NCI-H128 (cell line): Measurements from ENCODE around the gene CACNA1E.

Source experiments
- DNase-seq: peaks from one replicate; lab custom pipeline; 2025; ENCODE audit not compliant: unreplicated experiment; lab: John Stamatoyannopoulos, UW

The CACNA1E gene

DNA sequence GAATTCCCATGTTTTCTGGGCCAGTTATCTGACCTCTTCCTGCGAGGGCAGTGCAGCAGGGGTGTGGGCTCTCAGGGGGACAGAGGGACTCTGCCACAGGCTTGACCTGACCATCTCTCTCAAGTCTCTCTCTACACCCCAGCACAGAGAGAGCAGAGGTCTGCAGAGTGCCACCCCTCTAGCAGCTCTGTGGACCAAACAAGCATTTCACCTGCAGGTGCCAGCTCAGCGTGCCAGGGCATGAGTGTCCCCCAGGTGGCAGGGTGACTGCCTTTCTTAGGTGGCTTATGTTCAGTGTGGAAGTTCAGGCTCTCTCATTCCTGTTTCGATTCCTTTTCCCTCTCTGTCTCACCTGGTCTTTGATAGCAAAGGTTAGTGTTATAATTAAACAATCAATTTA lies 191.3 kb downstream of the CACNA1E start:
- DNase-seq = no peak

DNA sequence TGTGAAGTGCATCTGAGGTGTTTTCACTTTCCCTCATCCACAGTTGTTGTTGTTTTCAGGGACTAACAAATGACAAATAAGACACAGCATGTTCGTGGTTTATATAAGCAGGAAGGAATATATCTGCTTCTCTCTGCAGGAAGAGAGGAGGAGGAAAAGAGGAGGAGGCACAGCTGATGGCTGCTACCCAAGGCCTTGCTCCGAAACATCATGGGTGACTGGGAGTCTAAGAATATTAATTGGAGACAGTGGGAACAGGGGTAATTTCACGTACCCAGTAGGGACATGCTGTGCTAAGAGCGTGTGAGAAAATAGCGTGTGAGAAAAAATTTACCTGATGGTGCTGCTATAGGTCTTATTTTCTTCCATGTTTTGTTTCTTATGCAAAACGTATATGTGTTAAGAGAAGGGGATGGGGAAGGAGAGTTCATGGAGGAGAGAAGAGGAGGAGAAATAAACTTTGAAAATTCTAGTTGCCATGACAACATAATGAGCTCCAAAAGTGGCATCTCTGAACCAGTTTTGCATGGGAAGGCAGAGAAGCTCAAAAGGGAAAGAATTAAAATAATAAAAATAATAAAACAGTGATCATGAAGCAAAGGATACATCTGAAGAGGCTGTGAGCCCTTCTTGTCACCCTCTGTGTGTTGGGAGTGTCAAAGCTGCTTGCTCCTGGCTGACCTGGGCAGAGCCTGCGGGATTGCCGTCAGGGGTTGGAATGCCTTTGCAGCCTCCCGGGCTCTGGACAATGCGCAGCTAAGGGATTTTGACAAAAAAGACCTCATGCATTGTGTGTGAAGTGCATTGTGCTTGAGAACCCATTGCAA lies 192.0 kb downstream of the CACNA1E start:
- no peak for DNase-seq

DNA sequence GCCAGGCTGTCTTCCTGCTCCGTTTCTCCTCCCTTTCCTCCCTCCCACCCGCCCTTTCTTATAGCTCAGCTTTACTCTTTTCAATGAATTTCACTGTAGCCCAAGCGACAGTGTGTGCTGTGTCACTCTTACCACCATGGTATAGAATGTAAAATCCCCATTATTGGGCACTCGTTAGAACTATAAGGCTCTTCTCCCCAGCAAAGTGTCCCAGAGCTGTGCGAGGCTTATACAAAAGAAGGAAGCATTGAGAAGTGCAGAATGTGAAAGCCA lies 192.5 kb downstream of the CACNA1E start:
- no peak for DNase-seq

DNA sequence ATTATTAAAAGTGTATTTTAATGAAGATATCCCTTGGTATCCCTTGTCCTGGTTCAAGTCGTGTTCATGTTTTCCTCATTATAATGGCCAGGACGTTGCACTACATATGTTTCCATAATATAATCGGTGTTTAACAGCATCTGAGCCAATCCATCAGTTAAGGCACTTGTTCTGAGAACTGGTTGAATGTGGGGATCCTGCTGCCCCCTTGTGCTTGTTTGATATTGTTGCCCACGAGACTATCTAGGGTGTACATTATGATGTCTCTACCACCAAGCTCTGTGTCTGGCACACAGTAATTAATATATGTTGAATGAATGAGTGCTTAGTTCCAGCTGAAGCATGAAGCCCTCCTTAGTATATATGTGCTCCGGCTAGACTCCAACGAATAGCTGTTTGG lies 193.0 kb downstream of the CACNA1E start:
- DNase-seq = no peak

DNA sequence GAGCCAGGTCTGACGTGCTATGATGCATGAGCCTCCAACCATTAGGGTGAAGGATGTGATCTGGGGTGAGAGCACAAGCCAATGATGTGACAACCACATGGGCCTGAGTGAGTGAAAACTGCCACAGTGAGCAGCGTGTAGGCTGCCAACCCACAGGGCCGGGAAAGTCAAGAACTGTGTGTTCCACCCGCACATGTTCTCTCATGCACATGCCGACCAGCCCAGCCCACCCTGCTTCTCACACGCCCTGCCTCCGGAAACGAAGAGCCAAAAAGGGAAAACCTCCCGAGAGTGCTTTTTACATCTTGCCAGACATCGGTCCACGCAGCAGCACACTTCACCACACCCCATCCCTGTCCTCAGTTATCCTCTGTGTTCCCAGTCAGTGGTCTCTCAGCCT lies 197.0 kb downstream of the CACNA1E start:
- no peak for DNase-seq

DNA sequence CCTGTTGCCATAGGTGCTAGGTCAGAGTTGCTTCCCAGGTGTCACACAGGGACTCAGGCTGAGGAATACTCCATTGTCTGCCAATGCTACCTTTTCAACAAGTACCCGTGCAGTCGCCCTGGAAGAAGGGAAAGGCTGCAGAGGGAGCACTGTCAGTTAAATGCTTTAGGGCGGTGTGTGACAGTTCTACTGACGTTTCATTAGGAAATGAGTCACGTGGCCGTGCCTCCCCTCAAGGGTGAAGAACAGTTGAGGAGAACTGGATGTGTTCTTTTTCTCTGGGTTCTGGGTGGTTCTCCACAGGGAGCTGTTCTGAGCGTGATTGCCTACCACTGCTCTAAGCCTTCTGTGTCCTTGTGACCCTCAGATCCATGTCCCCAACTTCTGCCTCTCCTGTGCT lies 197.6 kb downstream of the CACNA1E start:
- no peak for DNase-seq

DNA sequence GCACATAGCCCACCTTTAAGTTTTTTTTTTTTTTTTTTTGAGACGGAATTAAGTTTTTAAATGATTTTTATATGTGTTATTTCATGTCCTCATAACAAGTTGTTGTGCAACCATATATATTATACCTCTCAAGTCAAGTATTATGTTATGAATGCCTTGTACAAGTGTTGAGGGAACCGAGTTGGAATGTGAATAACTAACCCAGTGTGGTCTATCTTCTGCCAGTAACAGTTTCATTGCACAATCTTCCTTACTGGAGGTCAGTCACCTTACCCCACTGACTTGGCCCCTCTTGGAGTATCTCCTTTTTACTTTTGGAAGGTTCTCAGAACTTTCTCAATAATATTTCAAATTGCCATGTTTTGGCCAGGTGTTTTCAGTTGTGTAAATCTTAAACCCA lies 201.9 kb downstream of the CACNA1E start:
- no peak for DNase-seq

DNA sequence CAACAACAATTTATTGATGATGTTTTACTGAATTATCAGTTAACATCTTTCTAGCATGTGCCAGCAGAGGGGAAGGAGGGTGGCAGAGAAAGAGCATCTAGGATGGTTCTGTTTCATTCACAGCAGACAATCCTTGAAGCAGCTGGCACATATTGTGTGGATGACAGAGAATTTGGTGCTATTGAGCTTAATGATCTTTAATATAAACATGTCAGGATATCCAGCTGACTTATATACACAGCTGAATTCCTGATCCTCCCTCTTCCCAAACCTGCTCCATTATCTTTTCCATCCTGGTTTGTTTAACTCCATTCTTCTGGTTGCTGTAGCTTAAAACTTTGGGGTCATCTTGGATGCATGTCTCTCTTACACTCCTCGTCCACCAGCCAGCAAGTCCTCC lies 218.6 kb downstream of the CACNA1E start:
- DNase-seq = no peak

DNA sequence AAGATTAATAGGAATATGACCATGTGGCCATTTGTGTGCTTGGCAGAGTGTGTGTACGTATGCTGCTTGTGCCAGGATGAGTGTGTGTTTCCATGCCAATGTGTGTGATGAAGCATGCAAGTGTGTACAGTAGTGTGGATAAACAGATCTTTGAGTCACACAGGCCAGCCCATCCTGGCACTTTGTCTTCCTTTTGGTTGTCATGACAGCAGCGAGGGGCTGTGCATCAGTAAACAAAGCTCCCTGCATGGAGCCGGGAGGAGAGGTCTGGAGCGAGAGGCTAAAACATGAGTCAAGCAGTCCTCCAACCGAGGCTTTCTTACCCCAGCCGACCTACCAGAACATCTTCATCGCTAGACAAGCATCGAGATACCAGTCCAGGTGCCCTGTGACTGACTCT lies 221.2 kb downstream of the CACNA1E start:
- DNase-seq = peak; percentile 41

DNA sequence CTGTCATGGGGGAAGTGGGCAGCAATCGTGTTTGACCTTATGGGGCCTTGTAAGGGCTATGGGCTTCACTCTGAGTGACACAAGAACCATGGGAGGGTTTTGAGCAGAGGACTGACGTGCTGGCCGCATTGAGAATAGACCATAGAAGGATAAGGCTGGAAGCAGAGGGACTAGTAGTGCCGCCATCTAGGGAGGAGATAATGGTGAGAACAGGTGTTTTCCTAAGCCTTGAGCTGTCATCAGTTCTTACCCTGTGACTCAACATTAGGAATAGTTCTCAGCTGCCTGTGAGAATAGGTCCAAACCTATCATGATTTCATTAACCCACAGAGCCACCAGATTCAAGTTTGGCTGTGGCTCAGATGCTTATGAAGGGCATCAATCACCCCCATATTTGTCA lies 228.5 kb downstream of the CACNA1E start:
- DNase-seq = no peak

DNA sequence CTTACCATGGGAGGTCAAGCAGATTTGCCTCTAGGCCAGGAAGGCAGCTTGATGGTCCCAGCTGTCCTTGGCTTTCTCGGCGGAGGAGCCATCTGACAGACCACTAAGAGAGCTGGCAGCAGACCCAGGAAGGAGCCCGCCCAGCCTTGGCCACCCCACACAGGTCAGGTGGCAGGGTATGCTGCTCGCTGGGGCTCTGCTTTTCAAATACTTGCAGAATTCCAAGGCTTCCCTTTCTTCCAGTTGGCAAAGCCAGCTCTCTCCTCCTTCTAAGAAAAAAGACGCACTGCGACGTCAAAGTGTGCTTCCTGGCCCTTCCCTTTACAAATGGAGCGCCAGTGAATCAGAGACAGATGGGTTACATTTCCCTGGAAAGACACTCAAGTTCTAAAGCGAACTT lies 229.4 kb downstream of the CACNA1E start:
- DNase-seq = no peak

DNA sequence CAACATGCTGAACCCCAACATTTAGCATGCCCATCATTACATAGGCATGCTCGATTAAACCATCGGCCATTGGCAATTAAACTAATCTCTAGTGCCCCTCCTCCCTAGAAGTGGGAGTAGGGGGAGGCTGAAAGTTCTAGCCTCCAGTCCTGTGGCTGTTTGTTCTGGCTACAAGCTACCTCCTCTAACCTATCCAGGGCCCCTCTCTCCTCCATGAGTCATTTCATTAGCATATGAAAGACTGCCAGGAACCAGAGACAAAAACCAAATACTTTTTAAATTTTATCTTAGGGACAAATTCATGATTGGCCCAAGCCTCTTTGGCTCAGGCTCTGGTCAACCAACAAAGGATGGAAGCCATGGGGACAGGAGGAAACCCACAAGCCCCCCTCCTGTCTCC lies 231.1 kb downstream of the CACNA1E start:
- no peak for DNase-seq

DNA sequence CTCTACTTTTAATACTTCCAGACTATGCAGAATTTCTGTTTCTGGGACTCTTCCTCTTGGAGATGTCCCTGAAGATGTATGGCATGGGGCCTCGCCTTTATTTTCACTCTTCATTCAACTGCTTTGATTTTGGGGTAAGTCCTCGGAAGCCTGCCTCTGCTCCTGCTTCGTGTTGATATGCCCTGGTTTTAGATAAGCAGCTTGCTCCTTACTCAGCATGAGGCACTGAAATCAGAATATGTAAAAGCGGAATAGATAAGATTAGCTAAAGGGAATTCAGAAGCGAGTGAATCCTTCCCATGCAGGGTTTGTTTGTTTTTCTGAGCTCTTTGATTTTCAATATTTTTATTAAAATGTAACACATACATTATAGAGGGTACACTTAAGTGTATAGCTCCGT lies 234.7 kb downstream of the CACNA1E start:
- no peak for DNase-seq

DNA sequence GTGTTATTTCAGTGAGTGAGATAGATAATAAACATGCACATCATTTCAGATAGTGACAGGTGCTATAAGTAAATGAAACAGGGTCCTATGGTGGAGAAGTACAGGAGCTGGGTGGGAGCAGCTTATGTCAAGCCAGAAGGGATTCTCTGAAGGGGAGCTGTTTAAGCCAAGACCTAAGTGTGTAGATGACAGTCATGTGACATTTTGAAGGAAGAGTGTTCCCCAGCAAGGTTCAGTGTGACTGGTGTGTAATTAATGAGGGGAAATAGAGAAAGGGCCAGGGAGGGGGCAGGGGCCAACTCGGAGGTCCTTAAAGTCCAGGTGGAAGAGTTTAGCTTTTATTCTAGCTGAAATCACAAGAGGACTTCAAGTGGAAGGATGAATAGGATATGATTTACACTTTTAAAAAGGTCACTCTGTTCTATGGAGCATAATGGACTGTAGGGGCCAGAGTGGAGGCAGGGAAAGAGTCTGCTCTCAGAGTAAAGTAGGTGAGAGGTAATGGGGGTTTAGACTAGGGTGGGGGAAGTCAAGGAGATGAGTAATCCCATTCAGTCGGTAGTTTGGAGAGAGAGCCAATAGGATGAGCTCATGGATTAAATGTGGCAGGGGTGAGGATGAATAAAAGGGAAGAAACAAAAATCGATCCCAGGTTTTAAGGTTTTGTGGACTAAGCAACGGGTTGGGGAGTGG lies 243.1 kb downstream of the CACNA1E start:
- DNase-seq = no peak

DNA sequence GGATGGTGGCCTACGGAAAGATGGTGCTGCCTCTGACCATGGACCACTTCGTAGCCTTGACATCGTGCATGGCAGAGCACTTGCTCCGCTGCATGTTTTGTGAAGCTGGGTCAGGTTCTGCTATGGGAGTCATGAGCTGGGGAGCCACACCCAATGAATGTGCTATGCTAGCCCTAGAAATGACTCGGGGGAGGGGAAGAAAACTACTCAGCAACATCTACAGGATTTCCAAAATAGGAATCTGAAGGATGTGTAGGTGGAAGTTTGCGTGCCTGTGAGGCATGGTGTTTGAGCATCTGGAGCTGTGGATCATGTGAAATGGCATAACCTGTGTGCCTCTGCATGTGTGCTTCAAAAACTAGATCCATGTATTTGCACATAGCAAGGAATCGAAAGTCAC lies 247.3 kb downstream of the CACNA1E start:
- DNase-seq = no peak

DNA sequence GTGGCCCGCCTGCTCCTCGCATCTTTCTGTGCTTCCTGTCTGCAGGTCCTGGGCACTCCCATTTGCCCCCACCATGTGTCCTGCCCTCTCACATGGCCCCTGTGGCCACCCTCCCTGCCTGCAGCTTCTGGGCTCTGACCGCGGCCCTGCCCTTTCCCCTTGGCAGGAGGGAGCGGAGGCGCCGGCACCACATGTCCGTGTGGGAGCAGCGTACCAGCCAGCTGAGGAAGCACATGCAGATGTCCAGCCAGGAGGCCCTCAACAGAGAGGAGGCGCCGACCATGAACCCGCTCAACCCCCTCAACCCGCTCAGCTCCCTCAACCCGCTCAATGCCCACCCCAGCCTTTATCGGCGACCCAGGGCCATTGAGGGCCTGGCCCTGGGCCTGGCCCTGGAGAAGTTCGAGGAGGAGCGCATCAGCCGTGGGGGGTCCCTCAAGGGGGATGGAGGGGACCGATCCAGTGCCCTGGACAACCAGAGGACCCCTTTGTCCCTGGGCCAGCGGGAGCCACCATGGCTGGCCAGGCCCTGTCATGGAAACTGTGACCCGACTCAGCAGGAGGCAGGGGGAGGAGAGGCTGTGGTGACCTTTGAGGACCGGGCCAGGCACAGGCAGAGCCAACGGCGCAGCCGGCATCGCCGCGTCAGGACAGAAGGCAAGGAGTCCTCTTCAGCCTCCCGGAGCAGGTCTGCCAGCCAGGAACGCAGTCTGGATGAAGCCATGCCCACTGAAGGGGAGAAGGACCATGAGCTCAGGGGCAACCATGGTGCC lies 249.1 kb downstream of the CACNA1E start:
- no peak for DNase-seq

DNA sequence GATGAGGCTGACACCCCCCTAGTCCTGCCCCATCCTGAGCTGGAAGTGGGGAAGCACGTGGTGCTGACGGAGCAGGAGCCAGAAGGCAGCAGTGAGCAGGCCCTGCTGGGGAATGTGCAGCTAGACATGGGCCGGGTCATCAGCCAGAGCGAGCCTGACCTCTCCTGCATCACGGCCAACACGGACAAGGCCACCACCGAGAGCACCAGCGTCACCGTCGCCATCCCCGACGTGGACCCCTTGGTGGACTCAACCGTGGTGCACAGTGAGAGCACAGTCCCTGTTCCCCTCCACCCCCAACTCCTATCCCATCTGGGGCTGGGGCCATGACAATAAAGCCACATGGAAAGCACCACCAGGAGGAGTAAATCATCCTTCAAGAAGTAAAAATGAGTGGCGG lies 250.2 kb downstream of the CACNA1E start:
- DNase-seq = no peak

DNA sequence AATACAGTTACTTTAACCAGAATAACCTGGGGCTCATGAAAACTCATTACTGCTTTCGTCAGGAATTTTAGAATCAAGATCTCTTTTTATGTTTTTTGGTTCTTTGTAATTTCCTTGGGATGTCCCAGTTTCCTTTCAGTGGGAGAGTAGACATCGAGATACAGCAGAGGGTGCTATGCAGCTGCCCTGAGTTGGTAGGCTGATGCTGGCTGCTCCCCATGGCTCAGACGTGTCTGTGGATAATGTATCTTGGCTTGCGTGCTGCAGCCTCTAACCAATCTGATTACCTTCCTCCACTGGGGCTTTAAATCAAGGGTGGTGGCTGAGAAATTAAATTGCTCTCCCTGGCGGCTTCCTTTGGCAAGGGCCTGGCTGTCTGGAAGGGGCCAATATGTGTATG lies 253.7 kb downstream of the CACNA1E start:
- no peak for DNase-seq

DNA sequence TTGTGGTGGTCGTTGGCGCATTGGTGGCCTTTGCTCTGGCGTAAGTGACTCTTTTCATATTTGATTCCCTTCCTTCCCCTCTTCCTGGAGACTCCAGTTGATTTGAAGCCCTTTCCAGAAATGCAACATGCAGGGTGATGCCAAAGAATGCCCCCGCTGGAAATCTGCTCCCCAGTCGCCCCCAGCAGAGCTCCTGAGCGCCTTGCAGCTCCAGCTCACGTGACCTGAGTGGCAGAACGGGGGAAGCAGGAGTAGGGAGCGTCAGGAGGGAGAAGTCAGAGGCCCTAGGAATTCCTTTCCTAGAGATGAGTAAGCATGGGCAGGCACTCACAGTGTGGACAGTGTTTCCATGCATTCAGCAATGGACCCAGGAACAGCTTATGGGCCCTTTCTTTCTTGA lies 255.9 kb downstream of the CACNA1E start:
- DNase-seq = no peak

DNA sequence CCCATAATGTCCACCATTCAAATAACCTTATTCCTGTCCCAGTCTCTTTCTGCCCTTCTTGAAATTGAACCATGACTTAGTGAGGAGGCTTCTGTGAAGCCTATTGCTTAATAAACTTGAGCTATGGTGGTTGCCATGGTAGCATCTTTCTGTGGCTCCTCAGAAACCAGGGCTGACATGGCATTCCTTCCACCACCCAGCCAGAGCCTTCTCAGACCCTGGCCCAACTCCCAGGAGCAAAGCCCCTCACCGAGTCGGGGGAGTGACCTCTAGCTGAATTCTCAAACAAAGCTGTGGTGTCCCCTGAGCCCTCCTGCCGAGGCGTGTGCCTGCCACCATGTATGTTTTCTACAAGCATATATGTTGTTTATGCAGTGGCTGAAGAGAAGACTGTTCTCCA lies 259.1 kb downstream of the CACNA1E start:
- DNase-seq = no peak

DNA sequence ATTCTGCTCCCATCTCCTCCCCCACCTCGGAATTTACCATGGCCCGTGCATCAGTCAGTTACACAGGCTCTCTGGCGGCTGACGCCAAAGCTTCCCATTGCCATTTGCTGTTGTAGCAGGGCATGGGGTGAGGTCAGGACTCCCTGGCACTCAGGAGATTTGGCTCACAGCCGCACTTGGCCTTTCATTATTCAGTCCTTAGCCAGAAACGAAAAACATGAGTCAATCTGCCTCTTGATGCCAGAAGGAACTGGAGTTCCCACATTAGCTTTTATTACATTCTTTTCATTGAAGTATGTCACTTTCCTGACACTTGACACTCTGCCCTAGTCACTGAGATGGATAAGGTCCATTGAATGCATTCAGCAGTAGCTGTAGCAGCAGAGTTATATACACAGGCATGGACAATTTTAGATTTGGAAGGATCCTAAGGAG lies 260.6 kb downstream of the CACNA1E start:
- no peak for DNase-seq

DNA sequence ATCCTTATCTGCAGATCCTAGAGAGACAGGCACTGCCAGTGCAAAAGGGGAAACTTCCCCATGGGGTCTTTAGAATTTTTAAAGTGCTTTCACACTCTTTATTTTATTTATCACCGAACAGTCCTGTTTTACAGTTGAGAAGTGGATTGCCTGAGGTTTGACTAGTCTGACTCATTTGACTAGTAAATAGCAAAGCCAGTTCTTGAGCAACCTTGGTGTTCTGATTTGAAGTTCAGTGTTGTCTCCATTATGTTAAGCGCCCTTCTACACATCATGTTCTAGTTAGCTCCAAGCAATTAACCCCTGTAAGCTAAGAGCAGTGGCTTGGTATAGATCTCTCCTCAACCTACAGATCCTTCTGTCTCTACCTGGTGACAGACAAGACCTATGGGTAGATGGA lies 262.9 kb downstream of the CACNA1E start:
- DNase-seq = no peak
